Activated naive CD4-positive, alpha-beta T cell treated with anti-CD3 and anti-CD28 coated beads, Interleukin-2, amount 50 U/mL, for 72 hours (primary cell): ENCODE measurements around the gene GFI1. TPM values are rescaled to one million over a fixed set of nuclear protein-coding genes. Genes with fewer than 3 reads are reported as not detected.

Experiments used
- ATAC-seq, 2 donors: fragments of 150-1000 bp; cut with Tn5 transposase; 2 replicates each; pipeline ENCODE4 v1.10.0; 2021; ENCODE audit warnings: mild to moderate bottlenecking in 2 of 2, moderate library complexity in 2 of 2
- DNase-seq, 2 donors: peaks; one replicate each; pipeline ENCODE4 v3.0.0; 2021 to 2022; ENCODE audit warnings: low spot score in 2 of 2
- H3K27ac Mint-ChIP-seq, 2 donors: one replicate each; pipeline ENCODE4 v1.8.0; 2022; ENCODE audit warnings: mild to moderate bottlenecking in 2 of 2, mixed read lengths in 2 of 2
- H3K36me3 Mint-ChIP-seq, 2 donors: one replicate each; pipeline ENCODE4 v1.8.0; 2022; ENCODE audit warnings: mixed read lengths in 2 of 2
- H3K9me3 Mint-ChIP-seq, 2 donors: one replicate each; pipeline ENCODE4 v1.8.0; 2022; ENCODE audit warnings: mixed read lengths in 2 of 2
- total RNA-seq, 2 donors: library from RNA; stranded (reverse); gene quantifications; one replicate each; pipeline ENCODE4 v1.2.3, GENCODE V29; 2022

The GFI1 gene
- total RNA-seq, 2 donors from 2014 or later = 42.3 to 125 TPM

- ATAC-seq = no peak
- DNase-seq = no peak
- Mint-ChIP-seq H3K36me3 (no peaks in the 10 kb centered on the region), H3K27ac (no peak overlapping the region), H3K9me3 (no peaks in the 10 kb centered on the region)
These were observed 13.8 kb upstream of the GFI1 start for GRCh38 chr1:92500552-92500951.

- no peak overlapping the region for H3K27ac Mint-ChIP-seq
- no peaks in the 10 kb centered on the region for H3K9me3 Mint-ChIP-seq
- ATAC-seq = peak; percentile 54 to 68
- DNase-seq = no peak
- no peaks in the 10 kb centered on the region for H3K36me3 Mint-ChIP-seq
These were observed 8.8 kb upstream of the GFI1 start for GRCh38 chr1:92495392-92496063.

DNA sequence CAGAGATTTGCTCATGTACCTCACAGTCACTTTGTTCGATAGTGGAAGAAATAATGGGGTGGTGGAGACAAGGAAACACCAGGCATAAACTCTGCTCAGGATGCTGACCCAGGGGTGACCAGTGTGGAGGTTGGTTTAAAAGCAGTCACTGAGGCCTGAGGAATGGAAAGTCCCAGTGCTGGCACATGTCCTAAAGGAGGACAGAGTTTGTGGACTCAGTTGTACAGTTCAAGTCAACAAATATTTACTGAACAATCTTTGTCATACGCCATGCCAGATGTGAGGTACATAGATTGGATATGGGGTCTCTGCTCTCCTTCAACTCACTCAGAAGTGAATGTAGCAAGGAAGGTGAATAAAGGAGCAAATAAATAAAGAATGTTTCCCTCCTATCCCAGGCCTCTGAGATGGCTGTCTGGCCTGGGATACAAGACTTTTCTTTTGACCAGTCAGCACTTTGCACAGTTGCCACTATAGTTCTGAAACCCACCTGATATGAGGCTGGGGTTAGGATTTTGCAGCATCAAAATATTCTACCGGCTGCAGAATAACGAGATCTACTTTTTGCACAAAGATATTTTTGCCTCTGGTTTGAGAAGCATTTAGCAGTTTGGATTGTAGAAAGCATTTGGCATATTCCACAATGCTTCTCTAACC, 7.9 kb upstream of the GFI1 start:
- Mint-ChIP-seq H3K9me3 (no peaks in the 10 kb centered on the region), H3K27ac (no peak overlapping the region)
- no peak for DNase-seq

DNA sequence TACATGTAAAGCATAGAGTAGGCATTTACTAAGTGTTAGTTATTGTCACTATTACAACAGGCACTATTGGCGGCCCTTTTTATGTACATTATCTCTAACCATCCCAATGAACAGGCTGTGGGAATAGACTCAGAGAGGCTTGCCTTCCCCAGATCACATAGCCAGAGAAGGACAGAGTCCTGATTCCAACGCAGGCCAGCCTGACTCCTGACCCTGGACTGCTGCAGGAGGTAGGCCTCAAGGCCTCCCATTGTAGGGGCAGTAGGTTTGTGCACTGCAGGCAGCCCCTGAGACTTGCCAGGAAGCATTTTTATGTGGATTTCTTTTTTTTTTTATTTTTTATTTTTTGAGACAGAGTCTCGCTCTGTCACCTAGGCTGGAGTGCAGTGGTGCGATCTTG, 6.4 kb upstream of the GFI1 start:
- H3K9me3 Mint-ChIP-seq = no peaks in the 10 kb centered on the region
- ATAC-seq (no peak), DNase-seq (no peak)
- no peaks in the 10 kb centered on the region for H3K36me3 Mint-ChIP-seq
- H3K27ac Mint-ChIP-seq = no peak overlapping the region

More for the DNA sequence above, 7.9 kb upstream of the GFI1 start:
- no peak for ATAC-seq
- H3K36me3 Mint-ChIP-seq = no peaks in the 10 kb centered on the region

GRCh38 chr1:92488832-92489231, 2.1 kb upstream of the GFI1 start:
- ATAC-seq (no peak), DNase-seq (no peak)
- Mint-ChIP-seq H3K27ac (peak overlapping the region in 1 of 2 donors; percentile 94), H3K36me3 (peaks cover 13 to 14% of the 10 kb centered on the region in 2 donors), H3K9me3 (no peaks in the 10 kb centered on the region)

GRCh38 chr1:92488416-92488815, 1.7 kb upstream of the GFI1 start:
- no peak for ATAC-seq
- peaks cover 17% of the 10 kb centered on the region in 2 donors for H3K36me3 Mint-ChIP-seq
- DNase-seq = no peak
- H3K27ac Mint-ChIP-seq = peak overlapping the region; percentile 57 to 94
- H3K9me3 Mint-ChIP-seq = no peaks in the 10 kb centered on the region

GRCh38 chr1:92487078-92487605, 417 bp upstream of the GFI1 start:
- Mint-ChIP-seq H3K36me3 (peaks cover 30% of the 10 kb centered on the region in 2 donors), H3K9me3 (no peaks in the 10 kb centered on the region), H3K27ac (peak overlapping the region; percentile 85 to 94)
- ATAC-seq = no peak
- DNase-seq = no peak

- ATAC-seq = peak; percentile 58 to 69
- peak overlapping the region; percentile 94 to 95 for H3K27ac Mint-ChIP-seq
- no peaks in the 10 kb centered on the region for H3K9me3 Mint-ChIP-seq
- DNase-seq = peak; percentile 87 to 91
- peaks cover 44 to 45% of the 10 kb centered on the region in 2 donors for H3K36me3 Mint-ChIP-seq
These were observed 1.1 kb downstream of the GFI1 start for GRCh38 chr1:92485381-92486250.

GRCh38 chr1:92484472-92485380, 2.0 kb downstream of the GFI1 start:
- peaks cover 50% of the 10 kb centered on the region in 2 donors for H3K36me3 Mint-ChIP-seq
- ATAC-seq = peak; percentile 1 to 25
- DNase-seq = peak; percentile 70 to 72
- H3K9me3 Mint-ChIP-seq = no peaks in the 10 kb centered on the region
- H3K27ac Mint-ChIP-seq = peak overlapping the region; percentile 94 to 95

GRCh38 chr1:92483610-92484471, 2.9 kb downstream of the GFI1 start:
- Mint-ChIP-seq H3K27ac (peak overlapping the region; percentile 94 to 97), H3K9me3 (no peaks in the 10 kb centered on the region), H3K36me3 (peaks cover 58 to 59% of the 10 kb centered on the region in 2 donors)
- peak; percentile 1 to 24 for ATAC-seq
- DNase-seq = peak; percentile 64 to 65

DNA sequence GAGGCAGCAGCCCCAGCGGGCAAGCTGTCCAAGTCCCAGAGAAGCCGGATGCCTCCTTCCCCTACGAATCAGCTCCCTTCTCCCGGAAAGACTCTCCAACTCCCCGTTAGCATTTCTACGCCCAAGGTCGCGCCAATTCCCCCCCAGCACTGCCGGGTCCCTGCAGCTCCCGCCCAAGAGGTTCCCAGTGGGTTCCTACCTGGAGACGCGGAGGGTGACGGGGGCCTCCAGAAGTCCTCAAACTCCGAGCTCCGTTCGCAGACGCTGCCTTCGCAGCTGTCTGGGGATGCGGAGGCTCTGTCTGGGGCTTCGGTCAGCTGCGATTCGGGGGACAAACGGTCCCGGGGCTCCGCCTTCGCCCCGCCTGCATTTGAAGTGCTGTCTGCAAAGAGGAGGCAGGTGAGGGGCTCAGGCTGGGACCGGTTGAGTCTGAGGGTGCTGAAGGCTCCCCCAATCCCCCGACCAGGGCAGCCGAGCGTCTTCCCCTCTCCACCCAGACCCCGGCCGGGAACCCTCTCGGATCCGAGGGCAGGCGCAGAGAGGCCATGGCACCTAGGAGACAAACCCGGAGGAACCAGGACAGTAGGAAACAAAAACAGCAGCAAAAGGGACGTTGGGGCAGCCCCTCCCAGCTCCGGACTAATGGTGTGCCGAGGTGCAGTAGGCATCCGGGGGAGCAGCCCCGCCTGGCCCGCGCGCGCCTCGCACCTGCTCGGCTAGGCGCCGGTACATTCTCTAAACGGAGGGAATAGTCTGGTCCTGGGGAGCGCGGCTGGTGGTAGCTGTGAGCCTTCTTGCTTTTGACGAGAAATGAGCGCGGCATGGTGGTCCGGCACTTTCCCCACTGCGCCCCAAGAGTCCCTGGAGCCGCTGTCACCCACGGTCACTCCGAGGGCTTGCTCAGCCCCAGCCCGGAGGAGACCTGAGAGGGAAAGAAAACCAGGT, 3.8 kb downstream of the GFI1 start:
- no peak for ATAC-seq
- no peaks in the 10 kb centered on the region for H3K9me3 Mint-ChIP-seq
- peak in 1 of 2 donors; percentile 31 for DNase-seq
- H3K36me3 Mint-ChIP-seq = peaks cover 68% of the 10 kb centered on the region in 2 donors
- H3K27ac Mint-ChIP-seq = peak overlapping the region; percentile 94 to 97

GRCh38 chr1:92481971-92482664, 4.6 kb downstream of the GFI1 start:
- Mint-ChIP-seq H3K27ac (peak overlapping the region; percentile 94 to 97), H3K9me3 (no peaks in the 10 kb centered on the region), H3K36me3 (peaks cover 71 to 74% of the 10 kb centered on the region in 2 donors)
- no peak for ATAC-seq
- DNase-seq = no peak

GRCh38 chr1:92481599-92481925, 5.2 kb downstream of the GFI1 start:
- Mint-ChIP-seq H3K9me3 (no peaks in the 10 kb centered on the region), H3K27ac (peak overlapping the region; percentile 55 to 94), H3K36me3 (peaks cover 71 to 79% of the 10 kb centered on the region in 2 donors)
- DNase-seq (no peak), ATAC-seq (no peak)
